HG02870 (cell line): Measurements from ENCODE around the gene POGLUT3.

Source experiments
- ATAC-seq: cut with Tn5 transposase; IDR thresholded peaks from one replicate; pipeline ENCODE4 v1.9.1; 2021; ENCODE audit warnings: mild to moderate bottlenecking, moderate library complexity; ENCODE audit not compliant: unreplicated experiment

POGLUT3 gene

GRCh38 chr11:108498046-108498815 is at the start of gene POGLUT3:
Gene POGLUT3 (minus strand): TSS chr11:108498384. CDS start chr11:108498366, 18 bp downstream.
- peak; percentile 47 for ATAC-seq

DNA sequence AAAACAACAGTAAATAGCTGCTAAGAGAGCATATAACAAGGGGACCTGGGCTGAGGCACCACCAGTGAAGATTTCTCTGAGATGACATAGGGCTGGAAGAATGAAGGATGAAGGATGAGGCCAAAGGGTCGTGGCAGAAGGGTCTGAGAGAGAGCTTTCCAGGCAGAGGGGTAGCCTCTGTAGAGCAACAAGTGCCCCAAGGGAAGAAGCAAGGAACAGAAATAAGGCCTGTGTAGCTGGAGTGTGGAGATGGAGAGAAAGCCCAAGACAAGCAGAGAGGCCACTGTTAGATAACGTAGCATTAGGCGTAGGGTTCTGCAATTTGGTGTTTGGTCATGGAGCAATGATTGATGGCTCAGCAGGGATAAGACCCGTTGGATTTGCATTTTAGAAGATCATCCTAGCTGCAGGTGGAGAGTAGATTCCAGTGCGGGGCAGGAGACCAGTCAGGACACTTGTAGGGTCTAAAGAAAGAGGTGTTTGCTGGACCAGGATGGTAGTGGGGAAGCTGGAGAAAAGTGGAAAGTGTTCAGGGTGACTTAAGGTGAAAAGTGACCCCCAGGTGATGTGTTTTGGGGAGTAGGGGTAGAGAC is 47.8 kb upstream of the POGLUT3 start:
- no peak for ATAC-seq

DNA sequence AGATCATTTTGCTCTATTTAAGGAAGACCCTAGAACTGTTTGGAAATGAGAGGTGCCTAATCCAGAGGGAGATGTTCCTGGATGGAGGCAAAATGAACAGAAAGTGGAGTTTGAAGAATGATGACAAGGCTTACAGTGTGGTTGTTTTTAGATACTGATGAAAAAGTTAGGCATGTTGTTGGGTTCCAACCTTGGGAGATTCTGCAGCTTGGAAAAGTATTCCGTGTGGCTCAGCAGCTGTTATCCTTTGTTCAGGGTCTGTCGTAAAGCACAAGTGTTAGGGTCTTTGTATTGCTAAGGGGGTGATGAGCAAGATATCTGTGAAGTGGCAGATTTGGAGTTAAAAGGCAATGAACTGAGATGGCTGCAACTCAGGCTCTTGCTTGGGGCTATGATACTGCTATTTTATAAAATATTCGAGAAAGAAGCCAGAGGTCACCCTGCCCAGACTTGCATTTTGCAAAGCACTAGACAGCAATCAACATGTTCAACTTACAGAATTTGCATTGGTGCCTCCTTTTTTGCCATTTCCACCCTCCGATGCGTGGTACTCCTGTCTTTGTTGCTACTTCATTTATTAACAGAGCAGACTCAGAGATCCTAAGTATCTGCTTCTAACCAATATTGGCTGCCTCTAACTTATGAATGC is 45.3 kb upstream of the POGLUT3 start:
- ATAC-seq: no peak

DNA sequence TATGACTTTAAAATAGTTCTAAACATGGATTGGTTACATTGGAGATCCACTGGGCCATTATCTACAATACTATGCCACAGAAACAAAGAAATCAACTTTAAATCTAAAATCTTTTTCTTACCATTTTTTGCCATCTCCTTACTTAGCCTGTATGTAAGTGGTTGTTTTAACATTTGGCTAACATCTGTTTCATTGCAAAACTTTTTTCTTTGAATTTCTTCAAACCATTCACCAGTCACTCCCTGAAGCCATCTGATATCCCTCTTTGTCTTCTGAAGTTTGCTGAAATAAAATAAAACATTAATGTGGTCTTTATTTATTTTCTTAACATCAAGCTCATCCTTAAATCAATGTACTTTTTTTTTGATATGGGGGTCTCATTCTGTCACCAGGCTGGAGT is 43.3 kb upstream of the POGLUT3 start:
- no peak for ATAC-seq

GRCh38 chr11:108538502-108538901 is 40.3 kb upstream of the POGLUT3 start:
- ATAC-seq: no peak

DNA sequence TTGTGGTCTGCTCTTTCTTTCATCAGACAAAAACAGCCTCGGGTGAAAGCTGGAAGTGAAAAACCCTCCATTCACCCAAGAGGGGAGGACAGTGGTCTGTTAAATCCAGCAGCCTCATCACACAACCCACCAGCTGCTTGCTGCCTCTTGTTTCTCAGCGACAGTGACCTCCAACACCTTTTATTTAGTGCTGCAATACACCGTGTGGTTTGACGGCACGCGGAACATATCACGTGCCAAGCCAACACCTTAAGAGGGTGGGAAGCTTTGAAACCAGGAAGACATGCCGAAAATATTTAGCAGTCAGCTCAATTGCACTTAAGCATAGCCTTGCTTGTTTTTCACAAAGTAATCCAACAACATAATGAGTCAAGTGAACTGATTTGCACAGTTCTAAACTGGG is 39.8 kb upstream of the POGLUT3 start:
- ATAC-seq: peak; percentile 55

- ATAC-seq: no peak
Measured at GRCh38 chr11:108536783-108537182, 38.6 kb upstream of the POGLUT3 start.

GRCh38 chr11:108535384-108535955 is 37.3 kb upstream of the POGLUT3 start:
- ATAC-seq: no peak

- ATAC-seq: no peak
Measured at GRCh38 chr11:108534274-108534882, 36.2 kb upstream of the POGLUT3 start.

- ATAC-seq: no peak
Measured at GRCh38 chr11:108530426-108530825, 32.2 kb upstream of the POGLUT3 start.

- no peak for ATAC-seq
Measured at GRCh38 chr11:108527382-108527781, 29.2 kb upstream of the POGLUT3 start.

DNA sequence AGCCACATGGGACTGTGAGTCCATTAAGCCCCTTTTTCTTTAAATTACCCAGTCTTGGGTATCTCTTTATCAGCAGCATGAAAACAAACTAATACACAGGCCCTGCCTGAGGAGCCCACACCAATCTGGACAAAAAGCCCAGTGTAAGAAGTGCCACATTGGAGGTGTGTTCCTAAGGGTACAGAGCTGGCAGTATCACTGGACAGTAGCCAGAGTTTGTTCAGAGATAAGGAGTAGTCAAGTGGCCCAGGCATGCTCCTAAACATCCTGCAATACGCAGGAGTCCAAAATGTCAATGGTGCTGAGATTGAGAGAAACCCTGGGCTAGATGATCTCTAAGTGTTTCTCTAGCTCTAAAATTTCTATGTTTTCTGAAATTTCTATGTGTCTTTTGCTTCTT is 27.0 kb upstream of the POGLUT3 start:
- no peak for ATAC-seq

DNA sequence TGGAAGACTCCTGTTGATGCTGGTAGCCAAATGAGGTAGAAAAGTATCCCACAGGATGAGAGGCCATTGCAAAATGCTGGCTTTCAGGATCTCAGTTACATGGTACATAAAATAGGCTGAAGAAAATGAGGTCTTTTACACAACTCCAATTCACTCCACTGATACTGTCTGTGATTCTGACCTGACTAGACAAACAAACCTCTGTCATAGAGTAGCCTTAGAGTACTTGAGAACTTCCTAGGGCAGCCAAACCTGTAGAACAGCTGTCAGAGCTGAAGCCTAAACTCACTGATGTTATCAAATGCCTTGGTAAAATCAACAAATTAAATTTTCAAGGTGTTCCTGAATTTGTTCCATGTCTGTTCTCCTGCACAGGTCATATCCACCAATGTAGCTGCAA is 26.2 kb upstream of the POGLUT3 start:
- no peak for ATAC-seq

- peak; percentile 58 for ATAC-seq
Measured at GRCh38 chr11:108522318-108522717, 24.1 kb upstream of the POGLUT3 start.

DNA sequence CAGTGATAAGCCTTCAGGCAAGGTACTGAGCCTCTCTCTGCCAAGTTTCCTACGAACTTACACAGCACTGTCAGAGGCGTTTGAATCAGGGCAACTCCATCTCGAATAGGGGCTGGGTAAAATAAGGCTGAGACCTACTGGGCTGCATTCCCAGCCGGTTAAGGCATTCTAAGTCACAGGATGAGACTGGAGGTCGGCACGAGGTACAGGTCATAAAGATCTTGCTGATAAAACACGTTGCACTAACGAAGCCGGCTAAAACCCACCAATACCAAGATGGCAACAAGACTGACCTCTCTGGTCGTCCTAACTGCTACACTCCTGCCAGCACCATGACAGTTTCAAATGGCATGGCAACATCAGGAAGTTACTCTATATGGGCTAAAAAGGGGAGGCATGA is 20.4 kb upstream of the POGLUT3 start:
- ATAC-seq: no peak

- ATAC-seq: no peak
Measured at GRCh38 chr11:108516125-108516524, 17.9 kb upstream of the POGLUT3 start.

DNA sequence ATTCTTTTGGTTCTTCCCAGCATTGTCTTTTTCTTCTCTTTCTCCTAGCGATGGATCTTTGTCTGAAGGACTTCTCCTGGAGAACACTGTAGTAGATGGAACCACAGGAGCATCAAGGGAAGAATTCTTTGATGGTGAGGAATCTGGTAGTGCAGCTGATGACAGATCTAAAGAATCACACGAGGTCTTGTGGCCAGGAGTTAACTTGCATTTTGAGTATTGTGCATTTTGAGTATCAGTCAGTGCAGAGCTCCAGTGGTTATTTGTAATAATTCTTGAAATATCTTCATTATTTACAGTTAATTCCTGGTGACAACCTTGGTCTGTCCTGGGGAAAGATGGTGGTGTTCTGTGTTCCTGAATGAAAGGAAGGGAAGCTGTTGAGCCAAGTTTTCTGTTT is 14.5 kb upstream of the POGLUT3 start:
- ATAC-seq: no peak

DNA sequence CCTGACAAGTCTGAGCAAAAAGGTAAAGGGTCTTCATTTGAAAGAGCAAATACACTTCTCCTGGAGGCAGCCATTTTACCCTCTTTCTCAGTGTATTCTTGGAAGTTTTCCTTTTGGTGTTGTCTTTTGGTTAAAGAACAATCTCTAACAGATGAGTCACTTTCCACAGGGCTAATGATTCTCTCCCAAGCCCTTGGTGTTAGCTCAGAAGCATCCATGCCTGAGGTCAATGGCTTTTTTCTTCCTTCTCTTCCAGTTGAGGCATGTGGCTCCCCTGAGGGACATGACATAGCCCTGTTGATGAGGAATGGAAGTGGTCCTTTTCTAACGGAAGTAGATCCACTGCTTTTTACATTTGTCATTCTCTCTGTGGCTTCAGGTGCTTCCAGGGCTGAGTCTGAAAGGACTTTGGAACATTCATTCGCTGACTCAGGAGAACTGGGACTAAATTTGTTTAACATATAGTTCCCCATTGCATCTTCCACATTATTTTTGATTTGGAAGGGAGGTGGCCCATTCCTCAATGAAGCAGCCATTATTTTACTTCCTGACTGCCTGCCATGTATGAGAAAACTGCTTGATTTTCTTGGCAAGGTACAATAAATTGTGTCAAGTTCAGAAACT is 13.8 kb upstream of the POGLUT3 start:
- ATAC-seq: no peak

DNA sequence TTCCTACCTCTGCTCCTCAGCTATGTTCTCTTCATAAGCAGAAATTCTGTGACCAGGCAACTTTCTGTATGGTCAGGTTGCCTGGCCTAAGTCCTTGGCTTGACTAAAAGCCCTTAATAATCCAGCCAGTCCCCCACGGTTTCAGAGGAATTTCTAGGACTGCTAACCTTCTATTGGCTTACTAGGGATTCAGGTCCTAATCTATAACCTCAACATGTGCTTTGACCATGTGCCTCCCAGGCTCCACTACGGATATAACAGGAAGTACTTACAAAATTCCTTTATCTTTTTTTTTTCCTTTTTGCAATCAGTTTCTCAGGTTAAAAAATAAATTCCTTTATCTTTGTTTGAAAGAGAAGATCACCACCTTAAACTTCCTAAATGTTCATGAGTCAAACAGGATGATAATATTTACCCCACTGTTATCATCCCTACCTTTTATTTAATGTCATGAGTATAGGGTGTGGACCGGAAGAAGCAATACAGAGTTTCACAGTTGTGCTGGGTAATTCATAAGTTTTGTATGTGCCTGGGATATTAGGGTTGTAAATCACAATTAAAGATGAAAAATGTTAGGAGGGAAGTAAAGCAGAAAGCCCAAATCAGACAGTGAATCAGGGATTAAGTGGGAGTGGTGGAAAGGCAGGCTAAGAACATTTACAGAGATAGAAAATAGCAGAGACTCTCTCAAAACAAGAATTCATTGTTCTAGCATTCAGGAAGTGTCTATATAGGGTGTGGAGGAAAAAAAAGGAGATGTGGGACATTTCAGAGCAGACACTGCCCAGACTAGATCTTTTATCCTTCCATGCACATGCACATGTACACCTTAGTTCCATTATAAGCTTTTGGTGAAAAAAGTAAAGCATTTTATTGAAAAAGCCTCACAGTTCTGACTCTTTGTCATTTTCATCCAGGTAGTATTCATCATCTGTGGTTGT is 10.7 kb upstream of the POGLUT3 start:
- ATAC-seq: no peak

DNA sequence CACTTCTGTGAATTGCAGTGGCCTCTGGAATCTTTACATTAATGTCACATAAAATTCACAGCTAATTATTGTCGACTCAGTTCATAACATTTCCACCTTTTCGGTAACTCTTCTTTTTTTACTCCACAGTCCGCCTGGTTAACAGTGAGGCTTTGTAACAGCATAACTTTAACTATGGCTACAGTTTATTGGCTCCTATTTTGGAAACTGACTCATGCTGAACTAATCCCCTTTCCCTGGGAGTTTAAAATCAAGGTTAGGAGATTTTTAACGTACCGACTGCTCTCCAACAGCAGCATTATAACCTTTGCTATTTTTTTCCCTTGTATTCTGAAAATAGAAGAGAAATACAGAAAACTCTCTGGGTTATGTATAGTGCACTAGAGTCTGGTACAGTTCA is 3.2 kb upstream of the POGLUT3 start:
- no peak for ATAC-seq
